Head of caudate nucleus (tissue), 42 donors: ENCODE measurements around the gene NTN3.

Experiments used
- DNase-seq, 42 donors: peaks; one replicate each; pipeline versions ENCODE4 v3.0.0 to v3.0.0-alpha.2; 2020 to 2021; ENCODE audit warnings: mixed read lengths in 7 of 42
- intact Hi-C: fragments of 100-400 bp; cut with DNase I; formaldehyde crosslinking; loops from one replicate; pipeline ENCODE4 v1.15.0; 2022

Gene NTN3

DNA sequence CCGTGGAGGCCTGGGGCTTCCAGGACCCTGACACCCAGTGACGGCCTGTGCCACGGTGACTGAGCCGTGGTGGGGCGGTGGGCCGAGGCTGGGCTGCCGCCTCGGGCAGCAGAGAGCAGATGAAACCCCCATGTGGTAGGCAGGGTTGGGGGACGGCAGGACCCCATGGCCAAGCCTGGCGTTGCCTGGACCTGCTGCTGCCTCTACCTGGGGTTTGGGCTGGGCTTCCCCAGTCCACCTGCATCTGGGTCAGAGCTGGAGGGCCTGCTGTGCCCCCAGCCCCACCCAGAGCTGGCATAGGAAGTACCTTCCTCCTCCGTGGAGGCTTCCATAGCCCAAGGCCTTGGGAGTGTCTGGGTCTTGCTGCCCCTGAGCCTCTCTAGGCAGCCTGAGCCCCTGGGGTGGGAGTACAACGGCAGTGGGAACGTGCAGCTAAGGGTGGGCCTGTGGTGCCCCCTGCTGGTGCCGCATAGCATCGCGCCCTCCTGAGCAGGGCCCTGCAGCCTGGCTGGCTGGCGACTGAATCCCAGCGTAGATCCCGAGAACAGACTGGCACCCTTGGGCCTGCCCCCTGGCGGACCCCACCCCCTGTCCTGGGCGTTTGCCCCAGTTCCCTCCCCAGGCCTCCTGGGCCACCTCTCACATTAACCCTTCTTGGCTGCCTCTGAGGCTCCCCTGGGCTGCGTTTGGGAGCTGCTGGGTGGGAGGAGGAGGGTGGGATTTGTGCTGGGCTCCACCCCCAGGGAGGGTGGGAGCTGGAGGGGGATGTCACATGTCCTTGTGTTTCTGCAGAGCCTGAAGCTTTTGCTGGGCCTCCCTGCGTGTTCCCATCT is 30.0 kb downstream of the NTN3 start:
- intact Hi-C loops = loop anchor here (5.0 to 10.0 kb wide), 2 partner anchors 76 to 159 kb away; partner anchors contain the start of genes ABCA3 and CCNF
- peak; percentile 83 to 96 (median 91) for DNase-seq

DNA sequence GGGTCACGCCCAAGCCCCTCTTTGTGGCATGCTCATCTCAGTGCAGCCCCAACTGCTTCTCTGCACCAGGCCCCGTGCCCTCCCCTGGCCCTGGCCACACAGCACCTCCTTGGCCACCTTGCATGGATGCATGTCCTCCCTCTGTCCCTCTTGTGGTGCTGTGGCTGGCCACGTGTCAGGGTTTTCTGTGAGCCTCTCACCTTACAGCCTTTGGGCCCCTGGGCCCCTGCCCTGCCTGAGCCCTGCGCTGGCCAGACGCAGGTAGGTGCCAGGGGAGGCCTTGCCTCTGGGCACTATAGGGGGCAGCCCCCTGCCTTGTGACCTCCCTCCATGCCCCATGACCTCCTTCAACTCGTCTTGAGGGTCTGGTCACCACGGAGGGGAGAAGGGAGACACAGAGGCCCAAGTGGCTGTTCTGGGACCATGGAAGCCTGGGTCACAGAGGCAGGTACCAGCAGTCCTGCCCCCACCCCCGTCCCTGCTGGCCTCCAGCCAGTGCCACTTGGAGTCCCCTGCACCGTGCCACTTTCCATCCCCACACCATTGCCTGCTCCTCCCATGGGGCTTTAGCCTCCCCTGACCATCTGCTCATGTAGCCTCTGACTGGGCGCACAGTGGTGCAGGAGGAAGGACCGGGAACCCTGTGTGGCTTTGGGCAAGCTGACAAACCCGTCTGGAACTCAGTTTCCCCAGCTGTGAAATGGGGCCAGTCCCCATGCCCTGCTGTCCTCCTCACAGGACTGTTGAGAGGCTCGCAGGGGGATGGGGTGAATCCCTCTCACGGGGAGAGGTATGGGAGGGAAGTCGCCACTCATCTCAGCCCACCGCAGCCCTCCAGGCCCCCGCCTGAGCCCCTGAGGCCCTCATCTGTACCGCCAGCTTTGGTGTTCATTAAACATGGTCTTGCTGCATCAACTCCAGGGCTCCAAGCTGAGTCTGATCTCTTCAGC is 31.1 kb downstream of the NTN3 start:
- intact Hi-C loops = loop anchor here (5.0 to 10.0 kb wide), 2 partner anchors 77 to 160 kb away; partner anchors contain the start of genes ABCA3 and CCNF
- peak in 1 of 42 donors; percentile 31 for DNase-seq

DNA sequence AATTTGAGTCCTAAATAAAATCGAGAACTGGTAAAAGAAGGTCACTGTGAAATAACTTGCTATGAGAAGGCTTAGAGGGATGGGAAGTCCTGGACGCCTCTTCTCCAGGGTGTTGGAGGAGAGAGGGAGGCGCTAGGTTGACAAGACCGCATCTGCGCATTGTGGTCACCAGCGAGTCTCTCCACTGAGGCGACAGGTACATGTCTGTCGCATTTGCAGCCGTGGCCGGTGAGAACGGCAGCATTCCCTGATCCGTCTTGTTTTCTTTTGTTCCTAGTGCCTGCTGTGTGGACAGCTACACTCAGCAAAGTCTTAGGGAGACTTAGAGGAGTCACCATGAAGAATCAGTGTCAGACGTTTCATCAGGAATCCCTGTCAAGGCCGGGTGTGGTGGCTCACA is 34.6 kb downstream of the NTN3 start:
- no peak for DNase-seq
- intact Hi-C loops = loop anchor here (10.0 kb wide), 1 partner anchor 81 kb away; the partner anchor contains the start of gene CCNF

DNA sequence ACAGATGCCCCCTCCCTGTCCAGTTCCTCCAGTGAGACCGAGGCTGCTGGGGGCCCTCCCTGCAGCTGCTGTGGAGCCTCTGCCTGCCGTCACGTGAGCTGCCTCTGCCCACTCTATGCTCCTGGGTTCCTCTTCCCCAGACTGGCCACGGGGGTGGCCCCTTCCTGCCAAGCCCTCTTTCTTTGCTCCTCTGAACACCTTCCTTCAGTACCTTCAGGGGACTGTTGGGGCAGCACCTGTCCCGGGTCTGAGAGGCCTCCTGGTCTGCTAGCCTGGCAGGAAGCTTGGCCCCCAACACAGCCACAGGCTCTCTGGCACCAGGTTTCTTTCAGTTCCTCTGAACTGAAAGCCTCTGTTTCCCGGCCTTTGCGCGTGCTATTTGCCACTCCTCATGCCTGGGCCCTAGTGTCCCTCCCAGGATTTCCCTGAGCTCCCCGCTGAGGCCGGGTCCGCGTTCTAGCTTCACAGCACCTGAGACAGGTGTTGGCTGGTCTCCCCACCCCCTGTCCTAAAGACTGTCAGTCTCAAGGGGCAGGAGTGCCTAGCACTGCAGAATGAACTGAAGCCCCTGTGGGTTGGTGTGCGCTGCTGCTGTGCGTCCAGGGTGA is 36.1 kb downstream of the NTN3 start:
- peak in 7 of 42 donors; percentile 35 to 59 (median 52) for DNase-seq
- intact Hi-C loops = loop anchor here (10.0 kb wide), 1 partner anchor 82 kb away; the partner anchor contains the start of gene CCNF

DNA sequence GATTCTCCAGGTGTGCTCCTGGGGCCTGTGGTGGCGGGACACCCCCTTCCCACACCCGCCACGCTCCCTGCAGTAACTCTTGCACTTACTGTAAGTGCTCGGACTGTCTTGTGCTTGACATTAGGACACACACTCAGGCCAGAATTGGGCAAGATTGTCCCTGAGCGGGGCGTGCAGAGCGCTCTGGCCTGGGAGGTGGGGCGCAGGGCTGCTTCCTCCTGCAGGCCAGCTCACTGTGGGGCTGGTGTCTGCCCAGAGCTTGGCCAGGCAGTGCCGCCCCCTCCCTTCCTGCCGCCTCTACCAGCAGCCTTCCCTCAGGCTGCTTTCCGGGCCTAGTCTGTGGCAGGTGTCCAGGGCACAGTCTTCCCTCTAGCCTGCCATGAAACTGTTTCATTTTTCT is 36.6 kb downstream of the NTN3 start:
- peak in 9 of 42 donors; percentile 42 to 72 (median 54) for DNase-seq
- intact Hi-C loops = loop anchor here (10.0 kb wide), 1 partner anchor 83 kb away; the partner anchor contains the start of gene CCNF

DNA sequence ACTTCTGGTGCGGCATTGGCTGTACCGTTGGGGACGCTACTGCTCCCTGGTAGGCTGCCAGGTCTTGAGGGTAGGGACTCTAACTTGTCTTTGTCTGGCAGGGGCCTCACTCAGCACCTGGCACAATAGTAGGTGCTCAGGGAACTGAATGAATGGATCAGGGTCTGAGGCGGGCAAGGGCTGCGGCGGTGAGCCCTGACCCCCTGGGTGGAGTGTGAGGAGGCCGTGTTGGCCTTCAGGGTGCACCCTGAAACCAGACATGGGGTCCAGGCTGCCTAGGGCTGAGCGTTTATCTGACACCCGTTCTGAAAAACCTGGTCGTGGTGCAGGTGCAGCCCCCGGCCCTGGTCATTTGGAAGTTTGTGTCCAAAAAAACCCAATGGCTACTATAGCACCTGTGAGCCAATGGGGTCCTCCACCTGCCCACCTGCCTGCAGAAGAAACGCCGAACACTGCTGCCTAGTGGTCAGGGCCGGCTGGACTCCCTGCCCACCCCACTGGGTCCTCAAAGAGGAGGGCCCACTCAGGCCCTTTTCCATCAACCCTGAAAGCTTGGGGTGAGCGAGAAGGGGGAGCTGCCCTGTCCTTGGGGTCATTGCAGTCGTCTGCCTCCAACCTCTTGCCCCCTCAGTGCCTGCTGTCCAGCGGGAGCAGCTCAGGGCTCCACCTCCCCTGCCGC is 37.8 kb downstream of the NTN3 start:
- no peak for DNase-seq
- intact Hi-C loops = loop anchor here (10.0 kb wide), 1 partner anchor 84 kb away; the partner anchor contains the start of gene CCNF

DNA sequence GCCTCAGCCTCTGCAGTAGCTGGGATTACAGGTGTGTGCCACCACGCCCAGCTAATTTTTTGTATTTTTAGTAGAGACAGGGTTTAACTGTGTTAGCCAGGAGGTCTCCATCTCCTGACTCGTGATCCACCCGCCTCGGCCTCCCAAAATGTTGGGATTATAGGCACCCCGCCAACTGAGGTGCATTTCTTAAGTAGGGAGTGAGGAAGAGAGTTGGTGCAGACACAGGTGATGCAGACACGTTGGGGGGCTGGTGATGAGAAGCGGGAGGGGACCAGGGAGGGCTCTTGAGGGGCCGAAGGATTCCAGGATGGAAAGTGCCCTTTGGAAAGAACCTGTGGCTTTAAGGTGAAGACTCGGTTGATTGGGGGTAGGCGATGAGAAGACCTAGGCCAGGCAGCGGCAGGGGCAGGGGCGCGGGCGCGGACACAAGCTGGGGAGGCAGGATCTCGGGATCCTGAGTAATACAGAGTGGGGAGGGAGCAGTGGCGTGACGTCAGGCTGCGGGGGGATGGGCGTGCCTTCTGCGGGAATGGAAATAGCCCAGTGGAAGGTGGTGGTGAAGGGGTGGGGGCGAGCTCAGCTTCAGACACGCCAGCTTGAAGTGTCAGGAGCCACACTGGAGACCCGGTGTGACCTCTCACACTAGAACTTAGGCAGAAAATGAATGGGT is 40.2 kb downstream of the NTN3 start:
- DNase-seq = peak in 41 of 42 donors; percentile 63 to 90 (median 78)
- intact Hi-C loops = no loop called here

DNA sequence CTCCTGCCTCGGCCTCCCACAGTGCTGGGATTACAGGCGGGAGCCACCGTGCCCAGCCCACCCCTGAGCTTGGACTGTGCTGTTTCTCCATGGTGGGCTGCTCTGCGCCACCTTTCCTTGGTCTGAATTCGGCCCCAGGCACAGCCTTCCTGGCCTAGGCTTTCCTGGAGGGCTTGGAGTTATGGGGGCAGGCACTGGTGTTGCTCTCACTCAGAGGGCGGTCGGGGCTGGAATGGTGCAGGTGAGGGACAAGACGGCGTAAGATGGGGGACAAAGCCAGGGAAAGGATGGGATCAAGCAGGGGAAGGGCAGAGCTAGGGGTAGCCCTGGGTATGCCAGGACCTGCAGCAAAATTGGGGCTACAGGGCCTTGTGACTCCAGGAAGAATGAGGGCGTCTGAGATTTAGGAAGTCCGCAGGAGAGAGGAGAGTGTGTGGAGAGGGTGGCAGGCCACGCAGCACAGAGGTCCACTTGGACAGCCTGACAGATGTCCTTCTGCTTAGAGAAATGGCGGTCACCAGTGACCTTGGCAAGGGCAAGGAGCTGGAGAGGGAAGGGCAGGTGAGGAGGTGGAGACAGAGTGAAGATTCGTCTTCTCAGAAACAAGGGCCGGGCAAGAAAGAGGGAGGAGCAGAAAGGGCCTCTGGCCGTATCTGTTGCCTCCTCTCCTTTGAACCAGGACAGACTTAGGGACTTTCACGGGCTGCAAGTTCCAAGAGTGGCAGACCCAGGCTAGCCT is 41.1 kb downstream of the NTN3 start:
- DNase-seq = no peak

DNA sequence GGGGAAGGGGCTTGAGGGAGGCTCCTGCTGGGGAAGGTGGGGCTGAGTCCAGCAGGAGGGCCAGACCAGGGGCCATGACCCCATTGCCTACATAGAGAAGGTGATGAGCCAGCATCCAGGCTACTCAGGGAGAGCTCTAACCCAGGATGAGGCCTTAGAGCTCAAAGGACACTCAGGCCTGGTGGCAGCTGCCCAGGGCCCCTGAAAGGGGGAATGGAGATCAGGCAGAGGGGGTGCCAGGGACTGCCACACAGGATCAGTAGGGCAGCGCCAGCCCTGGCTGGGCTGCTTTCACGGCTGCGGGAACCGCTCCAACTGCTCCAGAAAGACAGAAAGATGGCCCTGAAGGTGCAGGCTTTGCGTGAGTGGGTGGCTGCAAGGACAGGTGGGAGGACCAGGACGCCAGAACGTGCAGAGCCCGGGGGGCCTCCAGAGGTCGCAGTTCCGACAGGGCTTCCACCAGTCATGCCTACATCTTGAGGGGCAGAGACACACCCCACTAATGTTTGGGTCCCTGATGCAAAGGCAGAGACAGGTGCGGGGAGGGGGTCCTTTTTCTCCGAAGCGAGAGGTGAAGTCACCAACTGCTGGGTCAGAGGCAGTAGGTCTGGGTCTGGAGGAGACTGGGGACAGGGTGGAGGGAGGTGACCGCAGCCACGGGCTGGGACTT is 41.8 kb downstream of the NTN3 start:
- peak in 1 of 42 donors; percentile 45 for DNase-seq
- intact Hi-C loops = no loop called here

More for the DNA sequence above, 41.1 kb downstream of the NTN3 start:
- intact Hi-C loops = no loop called here

DNA sequence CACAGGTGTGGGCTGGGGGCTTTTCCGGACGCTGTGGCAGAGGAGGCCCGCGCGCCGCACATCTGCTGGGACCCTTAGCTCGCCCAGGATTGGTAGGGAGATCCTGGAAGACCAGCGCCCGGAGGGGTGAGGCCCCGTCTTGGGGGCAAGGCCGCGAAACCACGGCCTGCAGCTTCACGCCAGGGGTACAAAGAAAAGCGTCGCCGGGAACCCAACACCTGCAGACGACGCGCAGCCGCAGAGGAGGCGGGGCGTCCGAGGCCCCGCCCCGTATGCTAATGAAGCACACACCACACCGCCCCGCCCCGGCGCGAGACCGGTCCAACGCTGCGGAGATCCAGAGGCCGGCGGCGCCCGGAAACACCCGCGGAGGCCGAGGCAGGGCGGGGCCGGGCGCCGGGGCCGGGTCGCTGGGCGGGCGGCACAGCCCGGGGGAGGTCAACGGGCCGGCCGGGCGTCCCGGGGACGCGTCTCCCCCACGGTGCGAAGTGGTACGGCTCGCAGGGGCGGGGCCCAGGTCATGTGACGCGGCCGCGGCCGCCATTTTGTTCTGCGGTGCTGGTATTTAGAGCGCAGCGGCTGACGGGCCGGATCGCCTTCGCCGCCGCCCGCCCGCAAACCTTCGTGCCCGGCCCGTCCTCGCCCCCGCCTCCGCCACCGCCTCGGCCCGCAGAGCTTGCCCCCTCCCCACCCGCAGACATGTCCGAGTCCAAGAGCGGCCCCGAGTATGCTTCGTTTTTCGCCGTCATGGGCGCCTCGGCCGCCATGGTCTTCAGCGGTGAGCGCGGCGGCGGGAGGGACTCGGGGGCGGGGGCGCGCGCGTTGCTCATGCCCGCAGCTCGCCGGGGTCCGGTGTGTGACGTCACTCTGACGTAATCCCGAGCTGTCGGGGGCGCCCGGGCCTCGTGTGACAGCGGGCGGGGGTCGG is 42.6 kb downstream of the NTN3 start, which contains the start of gene ATP6V0C:
Gene ATP6V0C (plus strand): TSS at position 548 of the 928 bp plus-strand sequence. CDS start 152 bp downstream, at position 700.
- intact Hi-C loops = no loop called here
- DNase-seq = peak; percentile 86 to 96 (median 93)

DNA sequence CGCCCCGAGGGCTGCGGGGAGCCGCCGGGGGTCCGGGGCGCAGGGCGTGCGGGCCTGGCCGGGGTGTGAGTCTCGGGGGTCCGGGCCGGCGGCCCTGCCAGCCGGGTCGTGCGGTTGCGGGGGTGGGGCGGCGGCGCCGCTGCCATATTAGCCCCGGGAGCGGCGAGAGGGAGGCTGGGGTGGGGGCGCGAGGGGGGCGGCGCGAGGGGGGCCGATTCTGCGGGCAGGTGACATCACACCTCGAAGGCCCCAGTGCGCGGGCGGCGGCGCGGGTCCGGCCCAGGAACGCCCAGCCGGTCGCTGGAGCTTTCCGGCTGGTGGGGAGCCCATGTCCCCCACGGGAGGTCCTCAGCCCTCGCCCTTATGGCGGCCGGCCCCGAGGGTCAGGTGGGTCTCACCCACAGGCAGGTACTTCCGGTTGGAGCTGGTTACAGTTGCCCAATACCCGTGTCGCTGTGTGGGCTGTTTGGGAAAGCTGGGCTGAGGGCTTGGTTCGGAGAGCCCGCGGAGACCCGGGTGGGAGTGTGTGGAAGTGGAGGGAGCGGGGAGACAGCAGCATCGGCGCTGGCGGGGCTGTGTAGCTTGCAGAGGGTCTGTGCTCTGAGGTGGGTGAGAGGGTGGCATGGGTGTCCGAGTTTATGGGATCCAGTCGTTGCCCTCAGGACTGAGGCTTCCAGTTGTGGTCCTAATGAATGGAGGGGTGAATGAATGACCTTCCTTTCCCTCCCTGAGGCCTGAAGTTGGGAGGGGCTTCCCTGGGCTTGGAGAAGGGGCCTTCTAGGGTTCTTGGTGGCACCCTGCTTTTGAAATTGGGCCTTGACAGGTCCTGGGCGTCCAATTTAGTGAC is 43.5 kb downstream of the NTN3 start:
- intact Hi-C loops = no loop called here
- no peak for DNase-seq

DNA sequence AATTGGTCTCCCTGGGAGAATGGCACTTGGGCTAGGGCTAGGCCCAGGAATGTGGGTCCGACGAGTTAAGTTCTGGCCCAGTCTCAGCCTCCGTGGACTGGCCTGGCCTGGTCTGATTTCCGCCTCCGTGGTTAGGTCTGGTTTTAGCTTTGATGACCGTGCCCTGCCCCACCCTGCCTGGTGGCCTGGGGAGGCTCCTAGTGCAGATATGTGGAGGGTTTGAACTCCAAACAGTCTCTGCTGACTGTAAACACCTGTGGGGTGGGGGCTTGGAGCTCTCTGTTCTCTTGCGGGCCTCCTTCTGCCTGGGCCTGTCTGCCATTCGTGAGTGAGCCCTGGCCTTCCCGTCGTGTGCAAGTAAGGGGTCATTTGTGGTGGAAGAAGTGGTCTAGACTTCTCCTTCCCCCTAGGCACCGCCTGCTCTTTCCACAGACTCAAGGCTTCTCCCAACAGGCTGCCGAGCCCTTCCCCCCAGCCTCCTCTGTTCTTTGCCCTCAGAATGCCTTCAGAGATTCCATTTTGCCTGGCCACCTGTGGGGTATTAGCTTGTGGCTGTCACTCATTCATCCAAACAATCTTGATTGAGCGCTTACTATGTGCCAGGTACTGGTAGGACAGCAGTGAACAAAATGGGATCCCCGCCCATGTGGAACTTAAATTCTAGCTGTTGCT is 44.2 kb downstream of the NTN3 start:
- intact Hi-C loops = no loop called here
- DNase-seq = no peak

DNA sequence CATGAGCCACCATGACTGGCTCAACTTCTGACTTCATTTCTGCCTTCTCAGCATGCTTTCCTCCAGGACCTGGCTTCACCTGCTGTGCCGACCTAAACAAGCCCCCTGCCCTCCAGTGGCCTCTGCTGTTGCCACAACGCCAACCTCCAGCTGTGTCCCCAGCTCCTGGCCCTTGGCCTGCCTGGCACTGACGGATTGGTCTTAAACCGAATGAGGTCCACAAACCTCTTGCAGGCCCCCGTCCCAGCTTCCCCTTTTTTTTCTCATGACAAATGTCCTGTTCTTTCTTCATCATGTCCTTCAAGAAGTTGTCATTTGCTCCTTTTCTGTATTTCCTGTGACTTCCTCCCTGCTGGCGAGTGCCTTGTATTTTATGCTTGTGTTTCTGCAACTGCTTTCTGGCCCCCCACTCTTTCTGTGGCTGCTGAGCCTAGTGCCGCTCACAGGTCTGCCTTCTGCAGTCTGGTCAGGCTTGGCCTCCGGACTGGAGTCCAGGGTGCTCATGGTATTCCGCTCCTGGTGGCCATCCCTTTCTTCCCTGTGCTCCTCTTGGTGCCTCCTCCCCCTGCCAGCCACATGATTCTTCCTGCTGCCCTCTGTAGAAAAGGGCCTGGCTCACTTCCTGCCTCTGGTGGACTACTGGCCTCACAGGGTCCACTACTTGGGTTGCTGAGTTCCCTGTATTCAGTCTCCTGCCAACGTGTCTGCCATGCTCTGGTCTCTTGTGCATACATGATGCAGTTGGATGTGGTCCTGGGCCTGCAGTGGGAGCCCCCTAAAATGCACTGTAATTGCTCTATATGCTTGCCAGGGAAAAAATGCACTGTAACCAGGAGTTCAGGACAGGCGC is 45.5 kb downstream of the NTN3 start:
- intact Hi-C loops = no loop called here
- DNase-seq = peak in 3 of 42 donors; percentile 40 to 53 (median 42)
